Hematopoietic multipotent progenitor cell treated with erythropoietin and hydrocortisone succinate and interleukin-3 and kit ligand, for 4 days (in vitro differentiated cells): ENCODE measurements around the gene UBE2M.

ENCODE experiments used
- DNase-seq: peaks from one replicate; pipeline ENCODE4 v3.0.0-alpha.2; 2015

The UBE2M gene

DNA sequence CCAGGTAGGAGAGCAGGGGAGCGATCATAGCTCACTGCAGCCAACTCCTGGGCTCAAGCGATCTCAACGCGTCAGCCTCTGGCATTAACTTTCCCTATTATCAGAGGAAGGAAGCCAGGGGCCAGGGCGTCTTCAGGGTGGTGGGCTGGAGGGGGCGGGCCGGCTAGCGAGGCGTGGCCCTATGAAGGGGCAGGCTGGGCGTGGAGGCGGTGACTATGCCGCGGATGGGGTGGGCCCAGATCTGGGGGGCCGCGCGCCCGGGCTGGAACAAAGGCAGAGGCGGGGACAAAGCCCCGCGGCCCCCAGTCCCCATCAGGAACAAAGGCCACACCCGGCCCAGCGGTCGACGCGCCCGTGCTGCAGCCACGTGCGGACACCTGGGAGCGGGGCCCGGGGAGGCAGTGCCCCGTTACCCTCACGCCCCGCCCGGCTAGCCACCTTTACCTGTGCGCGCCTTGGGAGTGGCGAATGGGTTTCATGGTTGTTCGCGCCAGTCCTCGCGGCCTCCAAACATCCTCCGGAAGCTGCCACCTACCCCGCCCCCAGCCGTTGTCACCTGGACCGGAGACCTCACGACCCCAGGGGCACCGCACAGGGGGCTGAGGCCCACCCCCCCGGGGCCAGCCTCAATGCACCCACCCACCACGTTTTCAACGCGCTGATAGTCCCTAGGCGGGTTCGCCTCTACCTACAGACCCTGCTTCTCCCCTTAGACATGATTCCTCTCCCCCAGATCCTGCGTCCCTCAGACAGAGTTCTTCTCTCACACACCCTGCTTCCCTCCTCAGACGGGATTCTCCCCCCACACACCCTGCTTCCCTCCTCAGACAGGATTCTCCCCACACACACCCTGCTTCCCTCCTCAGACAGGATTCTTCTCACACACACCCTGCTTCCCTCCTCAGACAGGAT is 19.9 kb downstream of the UBE2M start:
- peak; percentile 93 for DNase-seq

DNA sequence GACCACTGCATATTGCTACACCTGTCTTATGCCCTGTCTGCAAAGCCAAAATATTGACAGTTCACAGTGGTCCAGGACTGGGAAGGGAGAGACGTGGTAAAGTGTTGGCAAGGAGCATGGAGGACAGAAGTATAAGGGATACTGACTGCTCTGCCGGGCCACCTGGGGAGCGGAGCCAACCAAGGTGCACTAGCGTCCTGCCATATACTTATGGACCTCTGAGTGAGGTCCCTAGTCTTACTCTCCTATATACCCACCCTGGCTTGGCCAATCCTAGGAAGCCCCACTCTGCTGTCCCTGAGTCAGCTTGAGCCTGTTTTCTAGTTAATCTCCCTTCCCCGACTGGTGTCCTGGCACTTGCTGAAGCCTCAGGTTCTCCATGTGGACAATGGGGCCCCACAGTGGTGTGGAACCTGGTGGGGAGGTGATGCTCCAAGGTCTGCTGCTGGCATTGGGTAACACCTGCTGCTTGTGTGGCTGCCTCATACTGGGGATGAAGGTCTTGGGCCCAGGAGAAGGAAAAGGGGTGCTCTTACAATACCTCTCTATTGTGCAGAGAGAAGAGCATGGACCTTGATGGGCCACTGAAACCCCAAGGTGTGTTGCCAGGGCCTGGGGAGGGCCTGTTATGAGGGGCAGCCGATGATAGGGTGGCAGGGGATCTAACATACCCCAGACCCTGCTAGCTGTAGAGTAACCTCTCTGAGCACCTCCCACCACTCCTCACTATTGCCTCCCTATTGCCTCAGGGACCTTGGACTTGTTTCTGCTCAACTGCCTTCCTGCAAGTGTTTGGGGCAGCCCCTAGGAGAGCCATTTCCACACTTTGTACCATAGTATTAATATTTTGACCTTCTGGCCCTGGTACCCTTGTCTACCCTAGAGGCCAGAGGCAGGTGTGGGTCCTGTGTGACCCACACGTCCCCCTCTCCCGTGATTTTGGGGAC is 21.3 kb downstream of the UBE2M start:
- no peak for DNase-seq

DNA sequence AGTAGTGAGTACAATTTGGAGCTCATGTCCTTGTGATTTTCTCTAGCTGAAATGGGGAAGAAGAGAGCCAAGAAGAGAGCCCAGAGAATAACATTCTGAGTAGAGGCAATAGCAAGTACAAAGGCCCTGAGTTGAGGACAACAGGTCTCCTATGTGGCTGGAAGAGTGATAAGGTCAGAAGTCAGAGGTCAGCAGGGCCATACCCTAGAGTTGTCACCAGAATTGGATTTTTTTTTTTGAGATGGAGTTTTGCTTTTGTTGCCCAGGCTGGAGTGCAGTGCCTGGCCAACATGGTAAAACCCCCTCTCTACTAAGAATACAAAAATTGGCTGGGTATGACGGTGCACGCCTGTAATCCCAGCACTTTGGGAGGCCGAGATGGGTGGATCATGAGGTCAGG is 22.6 kb downstream of the UBE2M start:
- no peak for DNase-seq

DNA sequence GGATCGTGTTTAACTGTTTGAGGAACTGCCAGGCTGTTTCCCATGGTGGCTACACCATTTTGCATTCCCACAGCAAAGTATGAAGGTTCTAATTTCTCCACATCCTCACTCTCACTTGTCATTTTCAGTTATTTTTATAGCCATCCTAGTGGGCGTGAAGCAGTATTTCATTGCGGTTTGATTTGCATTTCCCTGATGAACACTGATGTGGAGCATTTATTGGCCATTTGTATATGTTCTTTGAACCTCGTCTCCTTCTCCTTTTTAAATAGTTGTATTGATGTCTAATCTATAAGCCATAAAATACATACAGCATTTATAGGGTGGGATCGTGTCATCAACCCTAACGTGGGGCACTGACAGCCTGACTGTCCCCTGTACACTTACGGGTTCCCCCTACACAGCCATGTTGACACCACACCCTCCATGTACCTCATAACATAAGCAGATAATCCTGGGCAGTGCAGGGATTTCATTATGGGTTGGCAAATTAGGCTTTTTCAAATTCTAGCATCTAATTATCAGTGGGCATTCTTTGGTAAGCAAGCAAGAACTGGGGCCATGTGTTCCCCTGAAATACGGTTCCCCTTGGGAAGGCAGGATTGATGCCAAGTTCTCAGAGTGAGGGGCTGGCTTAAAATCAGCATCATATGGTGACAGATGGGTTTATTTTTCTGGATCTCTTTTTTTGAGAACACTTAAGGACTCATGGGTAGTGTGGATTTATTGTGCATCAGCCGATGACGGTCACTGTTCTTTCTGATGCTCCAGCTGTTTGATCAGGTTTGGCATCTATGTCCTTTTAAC is 27.2 kb downstream of the UBE2M start:
- no peak for DNase-seq

DNA sequence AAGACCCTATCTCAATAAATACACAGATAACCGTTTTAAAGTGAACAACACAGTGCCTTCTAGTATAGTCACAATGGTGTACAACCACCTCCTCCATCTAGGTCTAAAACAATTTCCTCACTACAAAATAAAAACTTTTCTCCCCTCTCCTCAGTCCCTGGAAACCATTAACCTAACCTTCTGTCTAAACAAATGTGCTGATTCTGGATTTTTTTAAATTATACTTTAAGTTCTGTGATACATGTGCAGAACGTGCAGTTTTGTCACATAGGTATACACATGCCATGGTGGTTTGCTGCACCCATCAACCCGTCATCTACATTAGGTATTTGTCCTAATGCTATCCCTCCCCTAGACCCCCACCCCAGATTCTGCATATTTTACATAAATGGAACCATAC is 29.0 kb downstream of the UBE2M start:
- no peak for DNase-seq

DNA sequence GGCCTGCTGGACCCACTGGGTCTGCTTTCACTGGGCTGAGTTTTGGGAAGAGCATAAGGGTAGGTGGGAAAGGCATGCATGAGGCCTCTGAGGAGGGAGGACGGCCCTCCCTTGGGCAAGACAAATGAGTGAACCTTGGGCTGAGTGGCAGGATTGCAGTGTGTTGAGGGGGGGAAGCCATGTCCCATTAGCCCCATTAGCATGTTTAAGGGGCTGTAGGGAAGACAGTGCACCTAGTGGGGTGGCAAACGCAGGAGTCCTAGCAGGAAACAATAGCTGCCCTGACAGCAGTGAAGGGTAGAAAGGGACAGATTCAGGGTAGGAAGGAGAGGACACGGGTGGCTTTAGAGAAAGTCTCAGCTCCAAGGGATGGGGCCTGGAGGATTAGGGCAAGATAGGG is 35.7 kb downstream of the UBE2M start:
- DNase-seq: no peak

DNA sequence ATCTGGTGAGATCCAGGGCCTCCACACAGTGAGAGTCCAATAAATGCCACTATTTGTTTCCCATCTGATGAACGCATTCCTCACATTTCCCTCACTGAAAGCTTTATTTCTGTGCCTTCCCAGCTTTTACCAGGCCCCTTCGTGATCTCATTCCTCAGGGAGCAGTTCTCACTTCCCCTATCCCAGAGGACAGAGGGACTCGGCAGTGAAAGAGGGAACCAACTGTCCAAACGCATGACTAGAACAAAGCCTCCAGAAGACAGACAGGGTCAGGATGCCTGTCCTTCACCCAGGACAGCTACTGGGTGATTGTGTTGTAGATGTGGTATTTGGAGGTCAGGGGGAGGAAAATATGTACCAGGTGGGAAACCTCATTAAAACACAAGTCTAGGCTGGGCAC is 36.8 kb downstream of the UBE2M start:
- DNase-seq: no peak

DNA sequence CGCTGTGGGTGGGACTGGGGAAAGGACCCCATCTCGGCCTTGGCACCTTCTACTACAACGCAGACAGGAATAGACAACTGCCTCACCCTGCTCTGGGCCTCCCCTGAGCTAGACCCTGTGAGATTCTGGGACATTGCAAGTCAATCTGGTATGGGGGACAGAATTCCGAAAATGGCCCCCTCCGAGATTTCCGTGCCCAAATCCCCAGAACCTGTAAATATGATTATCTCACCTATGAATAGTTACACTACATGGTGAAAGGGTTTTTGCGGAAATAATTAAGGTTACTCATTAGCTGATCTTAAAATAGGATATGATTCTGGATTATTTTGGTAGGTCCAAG is 38.2 kb downstream of the UBE2M start:
- no peak for DNase-seq

DNA sequence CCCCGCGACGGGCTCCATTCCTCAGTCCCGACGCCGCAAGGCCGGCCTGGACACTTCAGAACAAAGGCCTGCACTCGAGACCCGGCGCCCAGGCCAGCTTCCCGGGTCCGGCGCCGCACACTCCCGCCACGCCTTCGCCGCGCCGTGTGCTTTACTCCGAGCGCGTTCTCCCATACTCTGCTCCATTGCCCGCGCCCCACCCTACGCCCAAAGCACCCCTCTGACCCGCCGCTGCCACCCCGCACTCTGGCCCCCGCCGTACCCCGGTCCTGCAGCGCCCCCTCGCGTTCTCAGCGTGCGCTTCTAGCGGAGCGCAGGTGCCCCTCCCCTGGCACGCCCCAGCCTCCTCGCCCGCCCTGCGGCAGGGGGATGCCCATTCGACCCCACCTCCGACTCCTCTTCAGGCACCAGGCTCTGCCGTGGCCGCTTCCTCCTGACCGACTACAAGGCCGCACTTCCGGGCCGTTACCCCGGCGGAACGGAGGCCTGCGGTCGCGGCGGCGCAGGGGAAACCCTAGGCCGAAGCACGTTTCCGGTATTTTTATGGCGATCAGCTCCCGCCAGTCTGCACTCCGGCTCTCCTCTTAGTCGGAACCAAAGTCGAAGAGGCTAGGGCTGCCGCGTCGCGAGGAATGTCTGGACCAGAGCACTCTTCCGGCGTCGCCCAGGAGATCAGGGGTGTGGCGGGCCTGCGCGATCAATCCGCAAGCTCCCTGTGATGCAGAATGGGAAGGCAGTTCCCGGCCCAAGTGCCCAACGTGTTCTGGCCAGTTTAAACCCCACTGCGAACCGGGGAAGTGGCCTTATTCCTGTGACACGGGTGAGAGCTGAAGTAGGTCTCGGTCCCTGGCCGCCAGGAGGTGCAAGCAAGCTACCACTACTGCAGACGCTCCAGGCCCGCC is 38.8 kb downstream of the UBE2M start, which contains the start of gene ZBTB45:
Gene ZBTB45 (minus strand): TSS at position 456 of the 902 bp plus-strand sequence. CDS start 2,137 bp downstream, outside the sequence.
- DNase-seq: peak; percentile 98

DNA sequence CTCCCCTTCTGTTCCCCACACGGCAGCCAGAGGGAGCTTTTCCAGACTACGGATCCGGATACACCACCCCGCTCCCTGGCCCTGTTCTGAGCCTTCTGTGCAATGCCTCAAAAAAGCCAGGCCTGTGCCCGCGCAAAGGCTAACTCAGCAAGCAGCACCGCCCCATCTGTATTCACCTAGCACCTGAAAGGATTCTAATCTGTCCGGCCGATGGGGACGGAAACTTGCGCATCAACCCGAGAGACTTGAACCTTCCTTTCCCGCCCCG is 39.4 kb downstream of the UBE2M start:
- DNase-seq: peak; percentile 90

DNA sequence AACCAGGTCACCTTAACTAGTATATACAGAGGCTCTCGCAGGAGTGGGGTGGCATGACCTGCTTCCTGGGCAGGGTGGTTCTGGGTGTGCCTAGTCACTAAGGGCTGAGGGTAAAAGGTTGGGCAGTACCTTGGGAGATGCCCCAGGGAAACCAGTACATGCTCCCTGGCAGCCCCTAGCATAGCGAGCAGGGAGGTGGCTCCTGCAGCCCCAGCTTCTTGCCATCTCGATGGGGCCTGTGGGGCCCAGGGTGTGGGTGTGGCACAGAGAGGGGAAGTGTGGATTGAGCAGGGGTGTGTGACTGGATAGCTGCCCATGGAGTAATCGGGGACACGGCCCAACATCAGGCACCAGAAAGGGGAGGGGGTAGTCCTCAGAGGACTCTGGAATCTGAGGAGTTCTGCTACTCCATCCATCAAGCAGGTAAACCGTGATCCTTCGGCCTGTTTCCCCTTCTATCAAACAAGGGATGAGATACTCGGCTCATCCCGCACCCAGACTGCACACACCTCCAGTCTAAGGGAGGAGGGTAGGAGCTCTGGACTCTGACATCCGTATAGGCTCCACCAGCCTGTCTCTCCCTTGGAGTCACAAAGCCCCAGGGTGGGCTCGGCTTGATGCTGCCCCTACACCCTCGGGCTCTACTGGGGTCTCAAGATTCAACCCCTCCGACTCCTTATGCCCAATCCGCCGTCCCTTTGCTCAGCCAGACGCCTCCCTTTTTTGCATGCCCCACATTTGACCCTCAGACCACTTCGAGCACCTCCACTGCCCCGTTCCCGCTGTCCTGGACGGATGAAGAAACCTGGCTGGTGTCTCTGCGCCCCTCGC is 39.9 kb downstream of the UBE2M start:
- peak; percentile 84 for DNase-seq

DNA sequence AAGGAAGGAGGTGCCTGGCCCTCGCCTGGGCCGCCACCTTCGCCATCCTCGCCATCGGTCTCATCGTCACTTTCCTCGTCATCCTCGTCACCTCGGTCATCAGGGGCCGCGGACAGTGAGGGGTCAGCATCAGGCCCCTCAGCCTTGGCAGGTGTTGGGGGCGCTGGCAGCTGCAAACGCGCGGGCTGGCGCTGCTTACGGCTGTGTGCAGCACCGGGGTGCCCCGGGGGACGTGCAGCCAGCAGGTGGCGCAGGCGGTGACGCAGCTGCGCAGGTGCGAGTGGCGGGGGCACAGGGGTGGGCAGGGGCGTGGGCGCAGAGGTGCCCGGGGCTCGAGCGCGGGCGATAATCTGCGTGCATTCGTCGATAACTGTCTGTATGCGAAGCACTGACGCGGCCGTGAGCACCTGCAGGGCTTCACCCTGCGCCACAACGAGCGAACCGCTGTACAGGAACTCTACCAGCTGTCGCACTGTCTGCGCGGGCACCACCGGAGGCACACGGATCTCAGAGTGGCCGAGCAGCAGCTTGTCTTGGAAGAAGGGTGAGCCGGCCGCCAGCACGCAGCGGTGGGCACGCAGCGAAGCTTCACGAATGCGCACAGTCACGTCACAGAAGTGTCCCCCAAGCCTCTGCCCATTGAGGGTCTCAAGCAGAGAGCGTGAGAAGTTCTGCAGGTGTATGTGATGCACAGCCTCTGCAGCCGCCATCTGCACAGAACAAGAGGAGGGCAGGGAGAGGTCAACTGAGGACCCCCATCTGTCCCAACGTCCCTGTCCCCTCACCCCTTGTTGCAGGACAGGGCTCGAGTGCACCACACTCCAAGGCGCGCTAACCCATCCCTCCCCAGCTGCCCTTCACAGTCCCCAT is 41.2 kb downstream of the UBE2M start:
- DNase-seq: no peak

DNA sequence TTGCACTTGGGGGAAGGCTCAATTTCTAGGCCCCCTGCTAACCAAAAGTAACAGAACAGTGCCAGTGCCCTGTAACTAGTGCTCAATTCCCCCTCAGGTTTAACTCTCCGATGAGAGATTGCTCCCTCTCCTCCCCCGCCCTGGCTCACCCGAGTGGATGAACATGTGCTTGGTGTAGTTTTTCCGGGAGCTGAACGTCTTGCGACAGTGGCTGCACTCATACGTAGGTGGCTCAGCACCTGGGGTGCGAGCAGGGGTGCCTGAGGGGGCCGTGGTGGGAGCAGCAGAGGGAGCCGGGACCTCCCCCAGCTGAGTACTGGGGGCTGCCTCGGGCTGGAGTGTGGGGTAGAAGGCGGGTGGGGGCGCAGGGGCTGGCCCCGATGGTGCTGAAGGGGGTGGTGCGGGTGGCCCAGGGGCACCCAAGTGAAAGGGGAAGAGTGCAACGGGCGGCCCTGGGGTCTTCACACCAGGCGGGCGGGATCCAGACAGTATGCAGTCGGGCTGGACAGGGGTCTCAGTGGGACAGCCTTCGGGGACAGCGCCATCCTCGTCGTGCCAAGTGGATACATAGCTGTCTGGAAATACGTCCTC is 42.1 kb downstream of the UBE2M start:
- no peak for DNase-seq

DNA sequence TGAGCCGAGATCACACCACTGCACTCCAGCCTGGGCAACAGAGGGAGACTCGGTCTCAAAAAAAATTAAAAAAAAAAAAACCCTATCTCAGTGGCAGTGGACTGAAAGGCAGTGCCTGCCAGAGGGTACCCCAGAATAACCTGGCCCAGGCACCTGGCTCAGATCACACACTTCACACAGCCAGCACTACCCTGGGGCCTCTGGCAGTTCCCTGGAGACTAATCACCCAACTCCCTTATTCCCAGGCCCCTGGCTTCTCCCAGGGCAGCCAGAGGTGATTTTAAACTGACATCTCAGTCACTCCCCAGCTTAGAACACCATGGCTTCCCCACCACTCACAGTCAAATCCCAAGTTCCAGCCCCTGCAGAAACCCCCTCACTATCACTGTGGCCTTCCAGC is 43.2 kb downstream of the UBE2M start:
- DNase-seq: no peak

DNA sequence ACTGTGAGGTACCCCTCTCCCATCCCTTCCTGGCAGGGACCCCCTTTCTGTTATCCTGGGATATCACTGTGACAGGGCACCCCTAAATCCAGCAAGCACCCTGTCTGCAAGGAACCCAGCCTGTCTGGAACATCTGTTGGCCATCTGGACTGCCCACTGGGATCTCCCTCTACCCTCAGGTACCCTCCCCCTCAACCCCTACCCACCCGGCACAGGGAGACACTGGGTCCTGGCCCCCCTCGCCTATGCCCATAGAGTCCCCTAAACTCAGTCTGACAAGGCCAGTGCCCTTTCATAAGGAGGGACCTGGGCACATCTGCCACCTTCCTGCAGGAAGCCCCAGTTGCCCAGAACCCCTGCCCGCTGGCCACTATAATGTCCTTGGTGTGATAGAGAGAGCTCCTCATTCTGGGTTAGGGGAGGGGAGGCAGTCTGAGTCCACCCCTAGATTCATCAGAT is 43.8 kb downstream of the UBE2M start:
- DNase-seq: no peak

DNA sequence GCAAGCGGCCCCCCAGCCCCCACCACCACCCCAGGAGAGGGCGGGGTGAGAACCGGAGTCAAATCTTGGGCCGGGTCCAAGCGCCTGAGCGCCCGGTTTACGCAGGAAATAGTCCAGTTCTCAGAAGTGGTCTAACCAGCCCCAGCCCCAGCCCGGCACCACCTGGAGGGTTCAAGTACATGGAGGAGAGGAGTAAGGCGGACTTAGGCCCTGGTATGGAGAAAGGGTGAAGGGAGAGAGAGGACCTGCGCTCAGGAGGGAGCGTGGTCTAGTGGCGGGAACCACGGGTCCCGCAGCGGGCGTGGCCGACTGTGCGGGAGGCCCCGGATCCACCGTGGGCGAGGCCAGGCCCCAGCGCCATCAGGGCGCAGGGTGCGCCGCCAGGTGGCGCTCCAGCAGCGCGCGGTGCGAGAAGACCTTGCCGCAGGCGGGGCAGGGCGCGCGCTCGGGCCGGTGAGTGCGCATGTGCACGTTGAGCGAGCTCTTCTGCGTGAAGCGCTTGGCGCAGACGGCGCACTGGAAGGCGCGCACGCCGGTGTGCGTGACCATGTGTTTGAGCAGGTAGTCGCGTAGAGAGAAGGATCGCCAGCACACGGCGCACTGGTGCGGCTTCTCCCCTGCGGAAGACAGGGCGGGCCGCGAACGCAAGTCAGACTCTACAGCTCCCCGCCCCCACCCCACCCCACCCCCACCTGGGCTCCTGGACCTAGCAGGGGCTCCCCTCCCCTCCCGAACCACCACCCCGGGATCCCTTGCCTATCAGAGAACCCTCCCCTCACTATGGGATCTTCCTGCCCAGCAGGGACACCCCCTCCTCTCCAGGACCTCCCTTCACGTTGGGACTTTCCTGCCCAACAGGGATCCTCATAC is 44.5 kb downstream of the UBE2M start:
- peak; percentile 97 for DNase-seq

DNA sequence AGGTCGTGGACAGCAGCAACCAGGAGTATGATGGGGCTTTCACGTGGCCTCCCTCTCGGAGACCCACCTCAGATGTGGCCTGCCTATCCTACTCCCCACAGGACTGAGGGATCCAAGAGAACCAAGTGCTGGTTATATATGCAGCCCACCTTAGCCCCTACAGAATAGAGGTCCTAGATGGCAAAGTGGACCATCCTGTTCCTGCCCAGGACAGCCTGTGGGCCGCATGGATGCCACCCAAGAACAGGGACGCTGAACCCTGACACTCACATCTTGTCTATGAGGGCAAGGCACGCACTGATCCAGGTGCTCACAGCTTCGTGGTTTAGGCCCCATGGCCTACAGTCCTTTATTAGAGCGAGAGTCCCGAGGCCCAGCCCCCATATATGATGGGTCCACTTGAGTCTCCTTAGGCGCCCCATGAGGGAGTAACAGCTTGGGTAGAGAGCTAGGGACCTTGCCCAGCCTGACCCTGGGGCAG is 45.2 kb downstream of the UBE2M start:
- no peak for DNase-seq
